Activated effector memory CD4-positive, alpha-beta T cell treated with Interleukin-2 at 50 U/mL for 16 hours (primary cell): ENCODE measurements around the gene BCL2A1.
"Not testable (repeated sequence)": the region's sequence is repeated elsewhere in the genome, so short reads cannot be mapped to it uniquely, and the experiment has no call there.

Source experiments
- DNase-seq: peaks from one replicate; pipeline ENCODE4 v3.0.0-alpha.2; 2020

BCL2A1 gene

DNA sequence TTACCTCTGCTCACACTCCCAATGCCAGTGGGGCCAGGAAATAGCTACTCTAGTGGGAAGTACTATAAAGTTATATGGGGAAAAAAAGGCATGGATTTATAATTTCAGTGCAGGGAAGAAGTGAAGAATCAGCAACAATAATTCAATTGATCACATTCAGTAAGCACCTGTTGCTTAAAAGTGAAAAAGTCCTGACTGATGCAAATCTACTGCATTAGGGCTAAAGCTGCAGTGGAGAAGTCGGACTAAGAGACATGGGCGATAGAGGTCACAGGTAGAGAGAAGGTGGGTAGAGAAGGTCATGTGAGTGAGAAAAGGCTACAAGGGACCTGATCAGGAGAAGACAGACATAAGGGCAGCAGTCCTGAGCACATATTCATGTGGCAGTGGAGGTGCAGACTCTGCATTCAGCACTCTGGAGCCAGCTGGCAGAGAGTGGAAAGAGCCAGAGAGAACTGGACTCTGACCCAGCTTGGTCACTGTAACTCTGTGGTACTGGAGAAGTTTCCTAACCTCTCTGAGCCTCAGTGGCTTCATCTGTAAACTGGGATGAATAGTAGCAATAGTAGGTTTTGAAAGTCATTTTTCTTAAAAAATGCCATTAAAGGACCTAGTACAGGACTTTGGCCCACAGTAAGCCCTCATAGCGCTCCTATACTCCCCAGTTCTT is 17.6 kb upstream of the BCL2A1 start:
- no peak for DNase-seq

DNA sequence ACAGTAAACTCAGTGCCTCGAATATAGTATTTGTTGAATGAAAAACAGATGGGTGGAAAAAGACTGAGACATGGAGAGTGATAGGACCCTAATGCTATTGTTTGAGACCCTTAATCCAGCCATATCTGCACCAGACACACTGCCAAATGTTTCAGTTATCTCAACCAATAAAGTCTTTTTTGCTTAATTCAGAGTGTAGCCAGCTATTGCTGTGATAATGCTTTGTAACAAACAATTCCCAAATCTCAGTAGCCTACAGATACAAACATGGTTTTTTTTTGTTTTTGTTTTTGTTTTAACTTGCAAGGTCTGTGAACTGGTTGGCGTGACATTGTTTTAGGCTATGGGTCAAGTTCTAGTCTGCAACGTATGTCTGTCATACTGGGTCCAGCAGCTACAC is 17.0 kb upstream of the BCL2A1 start:
- no peak for DNase-seq

DNA sequence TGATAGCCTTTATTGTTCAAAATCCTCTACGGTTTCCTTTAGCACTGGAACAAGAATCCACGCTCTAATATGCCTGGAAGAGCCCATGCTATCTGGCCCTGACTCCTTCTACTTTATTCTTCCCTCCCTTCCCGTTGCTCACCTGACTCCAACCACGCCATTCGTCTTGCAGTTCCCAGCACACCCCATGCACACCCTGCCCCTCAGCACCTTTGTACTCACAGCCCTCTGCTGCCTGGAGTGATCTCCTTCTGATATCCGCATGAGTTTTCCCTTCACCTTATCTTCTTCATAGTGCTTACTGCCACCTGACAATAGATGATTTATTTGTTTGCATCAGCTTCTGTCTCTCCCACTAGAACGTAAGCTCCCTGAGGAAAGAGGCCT is 16.6 kb upstream of the BCL2A1 start:
- no peak for DNase-seq

DNA sequence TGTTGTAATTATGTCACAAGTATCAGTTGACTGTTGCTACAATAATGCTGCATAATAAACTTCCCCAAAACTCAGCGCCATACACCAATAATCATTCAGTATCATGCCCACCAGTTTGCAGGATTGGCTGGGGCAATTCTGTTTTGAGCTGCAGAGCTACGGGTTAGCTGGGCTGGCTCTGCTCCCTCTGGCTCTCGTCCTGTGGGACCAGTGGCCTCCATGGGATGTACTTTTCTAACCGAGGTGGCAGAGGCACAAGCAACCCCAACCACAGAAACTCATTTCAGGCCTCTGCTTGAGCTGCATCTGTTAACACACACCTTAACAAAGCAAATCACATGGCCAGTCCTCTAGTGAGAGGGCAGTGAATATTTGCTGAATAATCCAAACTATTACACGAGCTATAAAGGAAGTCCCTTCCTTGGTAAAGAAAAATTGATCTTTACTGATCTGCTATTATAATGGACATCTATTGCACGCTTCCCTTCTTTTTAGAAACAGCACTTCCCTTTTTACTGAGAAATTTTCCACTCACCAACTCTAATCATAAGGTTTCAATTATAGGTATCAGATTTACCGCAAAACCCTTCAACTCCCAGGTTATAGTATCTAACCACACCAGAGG is 10.9 kb upstream of the BCL2A1 start:
- DNase-seq, result no peak

DNA sequence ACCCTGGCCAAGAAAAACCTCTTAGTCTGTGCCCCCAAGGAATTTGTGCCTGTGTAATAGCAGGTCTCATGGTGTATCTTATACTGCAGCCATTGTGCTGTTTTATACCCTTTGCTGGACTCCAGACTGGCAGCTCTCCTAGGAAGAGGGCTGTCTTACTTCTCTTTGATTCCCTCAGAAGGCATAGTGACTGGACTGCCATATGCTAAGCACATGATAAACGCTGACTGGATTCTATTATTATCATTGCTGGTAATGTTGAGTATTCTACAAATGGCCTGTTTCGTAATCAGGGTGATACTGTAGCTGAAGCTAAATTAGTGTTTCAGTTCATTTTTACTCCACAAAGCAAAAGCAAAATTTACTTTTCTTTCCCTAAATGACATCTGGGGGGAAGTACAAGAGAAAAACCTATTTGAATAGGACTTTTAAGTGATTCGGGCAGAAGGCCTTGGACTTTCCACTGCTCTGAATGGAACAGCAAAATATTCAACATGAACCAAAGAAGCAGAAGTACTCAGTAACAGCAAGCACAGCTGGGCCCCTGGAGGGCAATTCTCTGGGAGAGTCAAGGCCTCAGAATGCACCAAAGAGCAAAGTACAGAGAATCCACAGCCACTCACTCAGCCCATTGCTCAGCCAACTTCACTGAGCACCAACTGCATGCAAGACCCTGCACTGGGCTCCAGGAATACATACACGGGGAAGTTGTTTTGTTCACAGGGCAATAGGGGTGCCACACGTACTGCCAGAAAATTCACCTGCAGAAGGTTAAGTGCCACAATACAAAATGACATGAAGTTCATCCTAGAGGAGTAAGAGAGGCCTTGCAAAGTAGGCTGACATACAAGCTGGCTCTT is 7.9 kb upstream of the BCL2A1 start:
- DNase-seq, result no peak

DNA sequence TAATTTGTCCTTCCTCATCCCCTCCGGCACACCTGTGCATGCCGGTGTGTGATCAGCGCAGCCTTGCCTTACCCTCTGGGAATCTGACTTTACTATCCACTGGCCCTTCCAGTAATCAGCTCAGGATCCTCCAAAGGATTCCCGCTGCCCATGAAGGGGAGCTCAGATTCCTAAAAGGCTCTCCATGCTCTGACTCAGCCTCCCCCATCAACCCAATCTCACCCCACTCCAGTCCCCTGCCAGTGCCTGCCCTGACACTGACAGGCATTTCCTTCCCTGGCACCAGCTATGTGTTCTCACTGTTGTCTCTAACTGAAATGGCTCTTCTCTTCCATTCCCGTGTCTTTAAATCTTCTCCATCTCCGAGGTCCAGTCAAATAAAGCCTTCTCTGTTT is 7.3 kb upstream of the BCL2A1 start:
- DNase-seq, result no peak

DNA sequence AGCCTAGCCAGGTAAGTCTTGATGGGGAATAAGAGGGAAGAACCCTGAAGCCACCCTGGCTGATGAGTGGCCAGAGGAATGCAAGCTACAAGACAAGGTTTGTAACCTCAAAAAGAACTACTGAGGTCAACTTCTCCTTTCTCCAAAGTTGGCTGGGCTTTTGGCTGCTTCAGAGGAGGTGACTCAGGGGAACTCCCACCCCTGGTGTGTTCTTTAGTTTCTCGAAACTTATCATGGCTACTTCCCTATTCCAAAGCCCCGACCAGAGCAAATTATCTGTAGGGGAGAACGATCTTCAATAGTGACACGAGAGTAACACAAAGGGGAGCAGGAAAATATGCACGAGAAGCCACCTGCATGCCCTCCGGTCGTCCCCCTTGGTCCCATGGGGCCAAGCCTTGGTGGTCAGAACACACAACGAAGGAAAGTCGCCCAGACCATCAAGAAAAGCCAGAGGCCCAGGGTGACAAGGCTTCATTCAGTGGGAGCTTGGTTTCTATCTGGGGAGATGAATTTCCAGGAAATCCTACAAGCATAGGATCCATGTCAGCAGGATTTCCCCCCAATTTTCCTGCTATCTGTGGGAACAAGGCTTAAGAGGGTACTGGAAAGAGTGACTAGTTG is 6.5 kb upstream of the BCL2A1 start:
- DNase-seq, result no peak

DNA sequence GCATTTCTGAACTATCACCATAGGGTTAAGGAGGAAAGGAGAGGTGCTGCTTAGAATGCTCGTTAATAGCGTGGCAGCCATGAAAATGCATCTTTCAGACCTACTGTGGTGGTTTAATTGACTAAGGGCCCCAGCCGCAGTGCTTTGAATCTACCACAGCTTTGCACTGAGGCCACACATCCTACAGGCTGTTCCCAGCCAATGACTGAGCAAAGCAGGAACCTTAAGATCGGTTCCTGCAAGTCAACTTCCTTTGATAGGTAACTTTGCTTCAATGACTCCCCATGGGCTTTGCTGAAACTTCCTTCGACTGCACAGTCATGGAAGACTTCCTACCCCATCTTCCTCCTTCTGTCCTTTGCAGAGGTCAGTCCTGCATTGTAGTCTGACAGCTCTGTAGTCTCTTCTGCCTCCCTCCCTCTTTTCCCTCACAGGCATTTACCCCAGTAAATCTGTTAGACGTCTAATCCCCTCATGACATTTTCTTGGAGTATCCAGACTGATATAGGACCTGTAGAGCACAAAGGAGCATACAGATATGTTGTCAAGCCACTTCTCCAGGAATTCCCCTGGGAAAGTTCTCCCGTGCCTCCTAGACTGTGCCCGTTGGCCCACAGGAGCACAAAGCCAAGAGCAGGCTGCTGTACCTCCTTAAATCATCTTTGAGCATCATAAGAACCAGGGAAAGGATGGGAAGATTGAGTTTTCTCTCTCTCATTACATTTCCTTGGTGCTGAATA is 2.6 kb upstream of the BCL2A1 start:
- DNase-seq, result no peak

DNA sequence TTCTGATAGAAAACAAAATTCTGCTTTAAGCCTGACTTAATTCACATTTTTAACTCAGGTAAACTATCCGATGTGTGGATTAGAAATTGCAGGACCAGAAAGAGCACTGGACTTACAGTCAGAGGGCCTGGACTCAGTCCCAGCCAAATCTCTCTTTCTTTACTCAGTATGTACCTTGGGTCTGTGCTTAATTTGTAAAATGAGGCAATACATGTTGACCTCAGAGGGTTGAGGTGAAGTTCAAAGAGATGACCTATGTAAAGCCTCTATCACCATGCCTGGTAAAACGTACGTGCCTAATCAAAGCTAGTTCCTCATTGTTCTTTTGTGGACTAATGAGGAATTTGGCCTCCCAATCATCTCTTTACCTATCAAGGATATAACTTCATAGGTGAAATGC is 1.9 kb upstream of the BCL2A1 start:
- DNase-seq, result no peak

DNA sequence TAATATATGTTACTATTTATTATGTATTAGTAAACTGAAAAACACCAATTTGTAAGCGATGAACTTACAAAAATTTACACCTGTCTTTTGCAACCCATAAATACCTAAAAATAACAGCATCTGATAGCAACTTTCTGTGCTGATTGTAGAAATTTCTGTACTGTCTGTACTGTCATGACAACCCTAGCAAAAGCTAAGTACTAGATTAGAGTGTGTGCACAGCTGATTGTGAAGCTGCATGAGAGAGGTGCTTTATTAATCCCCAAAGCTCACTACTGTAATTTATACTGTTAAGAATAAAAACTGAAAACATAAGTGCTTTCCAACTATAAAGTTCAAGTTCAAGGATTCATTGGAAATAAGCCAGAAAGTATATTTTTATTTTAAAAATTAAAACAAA is 815 bp downstream of the BCL2A1 start:
- DNase-seq, result no peak

DNA sequence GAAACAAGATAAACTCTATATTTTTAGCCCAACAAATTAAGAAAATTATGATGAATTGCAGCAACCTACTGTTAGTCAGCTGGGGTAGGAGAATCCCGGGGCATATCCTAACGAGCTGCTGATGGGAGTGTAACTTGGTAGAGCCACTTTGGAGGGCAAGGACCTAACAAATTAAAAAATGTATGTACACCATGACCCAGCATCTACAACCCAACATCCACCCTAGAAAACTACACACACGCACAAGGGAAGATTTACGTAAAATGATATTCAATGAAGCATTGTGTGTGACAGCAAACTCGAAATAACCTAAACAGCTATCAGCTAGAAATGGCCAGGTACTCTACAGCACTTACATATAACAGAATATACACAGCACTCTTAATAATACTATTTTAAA is 1.9 kb downstream of the BCL2A1 start:
- no peak for DNase-seq

DNA sequence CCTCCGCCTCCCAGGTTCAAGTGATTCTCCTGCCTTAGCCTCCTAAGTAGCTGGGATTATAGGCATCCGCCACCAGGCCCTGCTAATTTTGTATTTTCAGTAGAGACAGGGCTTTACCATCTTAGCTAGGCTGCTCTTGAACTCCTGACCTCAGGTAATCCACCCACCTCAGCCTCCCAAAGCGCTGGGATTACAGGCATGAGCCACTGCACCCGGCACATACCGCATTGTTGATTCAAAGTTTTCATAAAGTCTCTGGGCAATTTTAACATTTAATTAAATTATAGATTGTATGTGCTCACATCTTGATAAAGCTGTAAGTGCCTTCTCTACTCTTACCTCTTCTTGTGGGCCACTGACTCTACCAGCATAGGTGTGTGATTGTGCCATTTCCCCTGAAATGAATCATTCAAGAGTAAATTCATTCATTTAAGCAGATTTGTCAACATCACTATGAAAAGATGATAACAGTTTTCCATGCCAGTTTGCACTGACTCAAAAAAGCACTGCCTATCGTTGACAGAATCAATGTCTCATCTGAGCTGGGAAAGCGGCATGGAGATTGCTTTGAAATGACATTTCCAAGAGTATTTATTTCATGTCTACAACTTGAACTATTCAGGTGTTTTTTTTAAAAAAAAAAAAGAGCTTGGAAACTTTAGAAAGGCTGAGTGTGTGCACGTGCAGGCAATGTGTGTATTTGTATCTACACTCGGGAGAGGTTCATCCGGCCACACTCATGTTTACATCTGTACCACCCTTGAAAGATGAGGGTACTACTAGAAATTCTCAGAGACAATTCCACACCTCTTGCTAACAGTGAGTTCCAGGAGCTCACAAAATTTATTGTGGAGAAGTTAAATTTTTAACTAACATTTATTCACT is 3.5 kb downstream of the BCL2A1 start:
- DNase-seq, result no peak

DNA sequence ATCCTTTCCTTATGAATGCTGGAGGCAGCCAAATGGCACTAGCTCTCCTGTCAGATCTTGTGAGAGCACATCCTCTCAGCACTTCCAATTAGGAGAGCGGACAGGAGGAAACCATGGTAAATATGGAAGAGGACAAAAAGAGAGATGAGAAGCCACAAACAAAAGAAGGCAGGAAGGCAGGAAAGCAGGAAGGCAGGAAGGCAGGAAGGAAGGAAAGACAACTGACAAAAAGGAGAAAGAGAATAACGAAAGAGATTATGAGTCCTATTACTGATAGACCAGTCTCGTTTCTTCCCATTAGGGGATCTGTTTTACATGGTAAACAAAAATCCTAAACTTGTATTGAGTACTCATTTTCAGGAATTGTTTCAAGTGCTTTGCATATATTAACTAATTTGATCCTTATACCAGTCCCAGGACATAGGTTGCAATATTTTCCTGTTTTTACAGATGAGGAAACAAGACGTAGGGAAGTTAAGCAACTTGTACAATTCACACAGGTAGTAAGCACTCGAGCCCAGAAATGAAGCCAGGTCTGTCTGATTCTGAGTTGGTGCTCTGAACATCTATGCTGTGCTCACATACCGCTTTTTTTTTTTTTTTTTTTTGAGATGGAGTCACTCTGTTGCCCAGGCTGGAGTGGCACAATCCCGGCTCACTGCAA is 4.2 kb downstream of the BCL2A1 start:
- DNase-seq, result no peak

DNA sequence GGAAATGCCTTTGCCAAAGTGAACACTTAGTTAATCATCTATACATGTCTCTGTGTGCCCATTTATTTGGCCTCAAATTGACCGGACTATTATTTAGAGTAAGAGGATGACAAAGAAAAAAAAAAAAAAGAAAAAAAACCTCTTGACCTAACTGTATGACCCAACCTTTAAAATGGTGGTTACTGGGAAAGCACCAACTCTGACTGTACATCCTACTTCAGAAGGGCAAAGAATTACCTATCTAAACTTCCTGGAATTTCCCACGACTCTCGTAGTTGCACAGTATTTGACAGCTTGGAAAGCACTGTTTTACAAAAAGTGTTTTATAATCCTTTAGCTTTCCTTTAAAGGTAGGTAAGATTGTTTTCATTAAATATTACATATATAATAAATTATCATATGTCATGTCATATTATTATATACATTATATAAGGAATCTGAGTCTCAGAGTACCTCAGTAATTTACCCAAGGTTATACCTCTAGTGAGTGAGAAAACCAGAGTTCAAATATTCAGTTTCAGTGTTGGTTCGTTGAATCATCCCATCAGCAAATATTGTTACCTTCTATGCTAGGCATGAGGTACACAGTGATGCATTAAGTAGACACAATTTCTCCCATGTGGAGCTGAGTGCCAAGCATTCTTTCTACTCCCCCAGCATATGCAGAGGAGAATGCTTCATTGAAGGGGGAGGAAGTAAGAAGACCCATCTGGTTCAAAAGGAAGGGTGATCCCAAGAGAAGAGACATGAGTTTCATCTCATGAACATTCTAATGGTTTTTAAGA is 5.0 kb downstream of the BCL2A1 start:
- DNase-seq, result no peak

DNA sequence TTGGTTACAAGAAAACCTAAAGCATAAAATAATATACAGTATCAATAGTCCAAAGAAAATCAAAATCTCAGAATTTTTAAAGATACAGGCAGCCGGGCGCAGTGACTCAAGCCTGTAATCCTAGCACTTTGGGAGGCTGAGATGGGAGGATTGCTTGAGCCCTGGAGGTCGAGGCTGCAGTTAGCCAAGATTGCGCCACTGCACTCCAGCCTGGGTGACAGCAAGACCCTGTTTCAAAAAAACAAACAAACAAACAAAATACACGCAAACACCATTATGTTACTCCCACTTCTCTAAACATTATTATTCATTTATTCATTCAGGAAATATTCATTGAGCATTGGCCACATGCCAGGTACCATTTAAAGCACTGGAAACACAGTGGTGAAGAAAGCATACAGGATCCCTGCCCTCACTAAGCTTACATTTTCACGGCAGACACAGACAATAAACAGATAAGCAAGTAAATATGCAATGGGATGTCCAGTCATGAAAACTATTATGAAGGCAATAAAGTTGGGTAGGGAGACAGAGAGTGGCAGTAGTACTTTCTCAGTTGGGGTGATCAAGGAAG is 6.7 kb downstream of the BCL2A1 start:
- DNase-seq, result no peak

DNA sequence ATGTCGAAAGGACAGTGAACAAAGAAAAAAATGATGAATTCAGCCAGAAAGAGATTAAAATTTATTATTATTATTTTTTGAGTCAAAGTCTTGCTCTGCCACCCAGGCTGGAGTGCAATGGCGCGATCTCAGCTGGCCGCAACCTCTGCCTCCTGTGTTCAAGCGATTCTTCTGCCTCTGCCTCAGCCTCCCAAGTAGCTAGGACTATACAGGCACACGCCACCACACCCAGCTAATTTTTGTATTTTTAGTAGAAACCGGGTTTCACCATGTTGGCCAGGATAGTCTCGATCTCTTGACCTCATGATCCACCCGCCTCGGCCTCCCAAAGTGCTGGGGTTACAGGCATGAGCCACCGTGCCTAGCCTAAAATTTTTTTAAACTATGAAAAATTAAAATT is 8.1 kb downstream of the BCL2A1 start:
- not testable (repeated sequence) for DNase-seq

DNA sequence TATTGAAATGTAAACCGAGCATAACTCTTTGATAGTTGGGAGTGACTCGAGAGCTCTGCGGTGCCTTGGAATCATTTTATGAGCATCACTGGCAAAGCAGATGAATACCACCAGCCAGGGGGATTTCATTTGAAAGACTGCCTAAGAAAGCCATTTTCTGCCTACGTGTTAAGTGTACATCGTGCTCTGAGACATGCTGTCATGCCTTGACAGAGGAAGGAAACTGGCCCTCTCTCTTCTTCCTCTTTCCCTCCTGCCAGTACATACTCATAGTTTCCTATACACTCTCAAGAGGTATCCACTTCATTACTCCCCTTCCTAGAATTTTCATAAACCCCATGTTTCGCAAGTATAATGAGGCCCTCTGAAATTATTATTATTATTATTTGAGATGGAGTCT is 8.8 kb downstream of the BCL2A1 start:
- no peak for DNase-seq

DNA sequence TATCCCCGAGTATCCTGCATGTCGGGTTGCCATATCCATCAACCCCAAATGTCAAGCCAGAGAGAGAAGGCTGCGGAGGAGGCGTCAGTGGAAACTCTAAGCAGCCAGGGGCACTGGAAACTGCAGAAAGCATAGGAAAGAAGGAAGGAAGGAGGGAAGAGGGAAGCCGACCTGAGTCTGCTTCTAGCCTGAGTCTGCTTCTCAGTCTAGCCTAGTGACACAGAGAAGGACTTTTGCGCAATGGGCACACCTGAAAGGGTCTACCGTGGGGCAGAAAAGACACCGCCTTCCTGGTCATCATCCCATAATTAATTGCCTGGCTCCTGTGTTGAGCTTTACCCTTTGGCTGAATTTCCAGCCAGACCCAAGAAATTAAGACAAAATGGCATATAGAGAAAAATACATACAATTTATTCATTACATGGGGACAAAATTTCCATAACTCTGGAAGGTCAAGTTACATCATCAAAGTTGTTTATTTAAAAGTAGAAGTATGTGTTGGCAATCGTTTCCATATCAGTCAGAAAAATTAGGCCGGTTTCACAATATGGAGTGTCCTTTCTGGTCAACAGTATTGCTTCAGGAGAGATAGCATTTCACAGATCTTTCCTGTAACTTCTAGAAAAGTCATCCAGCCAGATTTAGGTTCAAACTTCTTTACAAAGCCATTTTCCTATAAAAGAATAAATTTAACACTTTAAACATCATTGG is 10.3 kb downstream of the BCL2A1 start:
- DNase-seq, result no peak

DNA sequence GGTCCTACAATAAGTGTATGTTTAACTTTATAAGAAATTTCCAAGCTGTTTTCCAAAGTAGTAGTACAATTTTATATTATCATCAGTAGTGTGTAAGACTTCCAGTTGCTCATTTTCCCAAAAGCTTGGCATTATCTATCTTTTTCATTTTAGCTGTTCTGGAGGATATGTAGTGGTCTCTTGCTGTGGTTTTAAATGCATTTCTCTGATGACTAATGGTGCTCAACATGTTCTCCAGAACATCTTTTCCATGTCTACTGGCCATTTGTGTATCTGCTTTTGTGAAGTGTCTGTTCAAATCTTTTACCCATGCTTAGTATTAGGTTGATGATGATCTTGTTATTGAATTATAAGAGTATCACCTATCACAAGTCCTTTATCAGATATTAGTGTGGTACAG is 13.3 kb downstream of the BCL2A1 start:
- DNase-seq, result no peak
